ENCODE data around the gene CLIP2.
"Not testable (repeated sequence)": the region's sequence is repeated elsewhere in the genome, so short reads cannot be mapped to it uniquely, and the experiment has no call there.

Gene CLIP2

DNA sequence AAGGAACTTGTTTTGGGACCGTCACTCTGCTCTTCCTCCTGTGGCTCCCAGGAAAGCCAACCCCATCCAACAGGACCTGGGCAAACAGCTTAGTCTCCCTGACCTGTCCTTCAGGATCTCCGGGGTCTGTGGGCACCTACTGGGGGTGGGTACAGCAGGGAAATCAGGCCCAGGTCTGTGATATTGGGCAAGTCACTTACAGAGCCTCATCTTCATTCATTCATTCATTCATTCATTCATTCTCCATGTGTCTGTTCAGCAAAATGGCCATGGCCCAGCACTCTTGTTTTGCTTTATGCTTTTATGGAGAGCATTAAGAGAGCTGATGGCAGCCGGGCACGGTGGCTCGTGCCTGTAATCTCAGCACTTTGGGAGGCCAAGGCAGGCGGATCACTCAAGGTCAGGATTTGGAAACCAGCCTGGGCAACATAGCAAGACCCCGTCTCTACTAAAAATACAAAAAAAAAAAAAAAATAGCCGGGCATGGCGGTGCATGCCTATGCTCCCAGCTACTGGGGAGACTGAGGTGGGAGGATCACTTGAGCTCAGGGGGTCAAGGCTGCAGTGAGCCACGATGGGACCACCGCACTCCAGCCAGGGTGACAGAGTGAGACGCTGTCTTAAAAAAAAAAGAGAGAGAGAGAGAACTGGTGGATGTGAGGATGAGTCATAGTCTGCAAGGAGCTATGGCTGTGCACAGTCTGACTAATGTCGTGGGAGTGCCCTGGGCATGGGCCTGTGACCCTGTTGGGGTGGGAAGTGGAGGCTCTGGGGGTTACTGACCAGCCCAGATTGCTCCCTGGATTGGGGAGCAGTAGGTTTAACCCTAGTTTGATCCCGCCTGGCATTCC lies 54.3 kb downstream of the CLIP2 start:
- DNase-seq (ENCODE audit: low spot score): no peak

DNA sequence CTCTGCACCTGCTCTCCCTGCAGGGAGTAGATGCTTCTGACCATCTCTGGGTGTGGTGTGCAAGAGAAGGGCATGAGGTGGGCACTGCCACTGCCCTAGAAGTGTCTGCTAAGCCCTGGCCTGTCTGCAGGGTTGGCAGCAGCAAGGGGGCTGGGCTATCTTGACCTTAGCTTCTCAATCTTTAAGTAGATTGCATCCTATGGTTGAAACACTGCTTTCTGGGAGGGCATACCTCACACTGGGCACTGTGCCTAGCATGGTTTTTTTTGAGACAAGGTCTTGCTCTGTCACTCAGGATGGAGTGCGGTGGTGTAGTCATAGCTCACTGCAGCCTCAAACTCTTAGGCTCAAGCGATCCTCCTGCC lies 54.9 kb downstream of the CLIP2 start:
- TF ChIP-seq, protein P1, sequence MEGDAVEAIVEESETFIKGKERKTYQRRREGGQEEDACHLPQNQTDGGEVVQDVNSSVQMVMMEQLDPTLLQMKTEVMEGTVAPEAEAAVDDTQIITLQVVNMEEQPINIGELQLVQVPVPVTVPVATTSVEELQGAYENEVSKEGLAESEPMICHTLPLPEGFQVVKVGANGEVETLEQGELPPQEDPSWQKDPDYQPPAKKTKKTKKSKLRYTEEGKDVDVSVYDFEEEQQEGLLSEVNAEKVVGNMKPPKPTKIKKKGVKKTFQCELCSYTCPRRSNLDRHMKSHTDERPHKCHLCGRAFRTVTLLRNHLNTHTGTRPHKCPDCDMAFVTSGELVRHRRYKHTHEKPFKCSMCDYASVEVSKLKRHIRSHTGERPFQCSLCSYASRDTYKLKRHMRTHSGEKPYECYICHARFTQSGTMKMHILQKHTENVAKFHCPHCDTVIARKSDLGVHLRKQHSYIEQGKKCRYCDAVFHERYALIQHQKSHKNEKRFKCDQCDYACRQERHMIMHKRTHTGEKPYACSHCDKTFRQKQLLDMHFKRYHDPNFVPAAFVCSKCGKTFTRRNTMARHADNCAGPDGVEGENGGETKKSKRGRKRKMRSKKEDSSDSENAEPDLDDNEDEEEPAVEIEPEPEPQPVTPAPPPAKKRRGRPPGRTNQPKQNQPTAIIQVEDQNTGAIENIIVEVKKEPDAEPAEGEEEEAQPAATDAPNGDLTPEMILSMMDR (IDR thresholded peaks at IDR 0.05; ENCODE audit: extremely low read depth, missing control alignments): no peak
- DNase-seq (ENCODE audit: low spot score): no peak

More for the DNA sequence above, 54.3 kb downstream of the CLIP2 start:
- TF ChIP-seq, protein P1 (IDR thresholded peaks at IDR 0.05; ENCODE audit: extremely low read depth, missing control alignments): no peak

- TF ChIP-seq, protein P1 (IDR thresholded peaks at IDR 0.05; ENCODE audit: extremely low read depth, missing control alignments): no peak
- no peak for DNase-seq (ENCODE audit: low spot score)
These were observed 55.6 kb downstream of the CLIP2 start for GRCh38 chr7:74344786-74345185.

DNA sequence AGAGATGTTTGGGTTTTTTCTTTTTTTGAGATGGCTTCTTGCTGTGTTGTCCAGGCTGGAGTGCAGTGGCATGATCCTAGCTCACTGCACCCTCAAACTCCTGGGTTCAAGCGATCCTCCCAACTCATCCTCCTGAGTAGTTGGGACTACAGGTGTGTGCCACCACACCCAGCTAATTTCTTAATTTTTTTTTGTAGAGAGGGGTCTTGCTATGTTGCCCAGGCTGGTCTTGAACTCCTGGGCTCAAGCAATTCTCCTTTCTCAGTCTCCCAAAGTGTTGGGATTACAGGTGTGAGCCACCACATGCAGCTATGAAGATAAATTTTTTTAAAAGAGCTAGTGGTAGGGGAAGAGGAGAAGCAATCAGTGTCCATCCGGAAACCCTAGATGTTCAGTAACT lies 56.8 kb downstream of the CLIP2 start:
- DNase-seq (ENCODE audit: low spot score): no peak
- TF ChIP-seq, protein P1 (IDR thresholded peaks at IDR 0.05; ENCODE audit: extremely low read depth, missing control alignments): no peak

DNA sequence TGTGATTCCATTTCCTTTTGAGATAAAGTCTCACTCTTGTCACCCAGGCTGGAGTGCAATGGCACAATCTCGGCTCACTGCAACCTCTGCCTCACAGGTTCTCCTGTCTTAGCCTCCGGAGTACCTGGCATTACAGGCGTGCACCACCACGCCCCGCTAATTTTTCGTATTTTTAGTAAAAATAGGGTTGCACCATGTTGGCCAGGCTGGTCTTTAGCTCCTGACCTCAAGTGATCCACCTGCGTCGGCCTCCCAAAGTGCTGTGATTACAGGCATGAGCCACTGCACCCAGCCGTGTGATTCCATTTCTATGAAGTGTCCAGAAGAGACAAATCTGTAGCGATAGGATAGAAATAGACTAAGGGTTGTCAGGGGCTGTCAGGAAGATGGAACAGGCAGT lies 60.4 kb downstream of the CLIP2 start:
- DNase-seq (ENCODE audit: low spot score): no peak
- TF ChIP-seq, protein P1 (IDR thresholded peaks at IDR 0.05; ENCODE audit: extremely low read depth, missing control alignments): no peak

- no peak for DNase-seq (ENCODE audit: low spot score)
- TF ChIP-seq, protein P1 (IDR thresholded peaks at IDR 0.05; ENCODE audit: extremely low read depth, missing control alignments): no peak
These were observed 61.5 kb downstream of the CLIP2 start for GRCh38 chr7:74350751-74351150.

DNA sequence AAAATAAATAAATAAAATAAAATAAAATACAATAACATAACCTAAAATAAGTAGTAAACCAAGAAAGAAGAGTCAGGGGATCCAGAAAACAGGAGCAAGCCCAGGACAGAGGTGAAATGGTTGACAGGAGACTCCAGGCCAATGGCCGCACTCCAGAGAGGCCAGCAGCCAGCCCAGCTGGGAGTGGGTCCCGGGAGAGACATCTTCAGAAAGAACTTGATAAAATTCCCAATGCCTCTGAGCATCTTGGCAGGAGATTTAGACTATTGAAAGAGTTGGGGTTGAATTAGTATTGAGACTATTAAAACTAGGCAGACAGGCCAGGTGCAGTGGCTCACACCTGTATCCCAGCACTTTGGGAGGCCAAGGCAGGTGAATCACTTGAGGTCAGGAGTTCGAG lies 62.6 kb downstream of the CLIP2 start:
- TF ChIP-seq, protein P1 (IDR thresholded peaks at IDR 0.05; ENCODE audit: extremely low read depth, missing control alignments): no peak
- DNase-seq (ENCODE audit: low spot score): no peak

DNA sequence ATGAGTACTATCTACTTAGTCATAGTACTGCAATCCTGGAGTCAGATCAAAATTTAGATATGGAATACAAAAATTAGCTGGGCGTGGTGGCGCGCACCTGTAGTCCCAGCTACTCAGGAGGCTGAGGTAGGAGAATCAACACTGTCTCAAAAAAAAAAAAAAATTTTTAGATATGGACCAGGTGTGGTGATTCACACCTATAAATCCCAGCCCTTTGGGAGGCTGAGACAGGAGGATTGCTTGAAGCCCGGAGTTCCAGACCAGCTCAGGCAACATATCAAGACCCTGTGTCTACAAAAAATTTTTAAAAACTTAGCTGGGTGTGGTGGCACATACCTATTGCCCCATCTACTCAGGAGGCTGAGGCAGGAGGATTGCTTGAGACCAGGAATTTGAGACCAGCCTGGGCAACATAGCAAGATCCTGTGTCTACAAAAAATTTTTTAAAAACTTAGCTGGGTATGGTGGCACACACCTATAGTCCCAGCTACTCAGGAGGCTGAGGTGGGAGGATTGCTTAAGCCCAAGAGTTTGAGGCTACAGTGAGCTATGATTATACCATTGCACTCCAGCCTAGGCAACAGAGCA lies 63.4 kb downstream of the CLIP2 start:
- DNase-seq (ENCODE audit: low spot score): not testable (repeated sequence)

Data from GM20000 (cell line).